ENCODE results near the gene PROK2. TPM values are rescaled to one million over a fixed set of nuclear protein-coding genes. Genes with fewer than 3 reads are reported as not detected.

PROK2 gene
- total RNA-seq, 4 donors from 2014 or later: not detected

DNA sequence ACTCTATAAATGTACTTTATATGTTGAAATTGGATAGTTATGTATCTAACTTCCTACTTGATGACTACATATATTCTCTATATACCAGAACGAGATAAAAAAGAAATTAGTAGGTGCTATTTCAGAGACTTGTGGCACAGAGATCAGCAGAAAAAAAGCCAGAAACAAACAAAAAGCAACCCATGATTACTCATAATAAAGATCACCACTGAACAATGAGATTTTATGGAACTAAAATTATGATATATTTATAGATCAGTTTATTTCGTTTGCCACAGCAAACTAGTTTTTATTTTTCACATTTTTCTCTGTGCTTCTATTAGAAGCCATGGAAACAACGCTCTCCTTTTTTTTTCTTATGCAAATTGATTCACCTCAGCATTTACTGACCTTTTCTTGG lies 15.1 kb upstream of the PROK2 start:
- no peak overlapping the region for H3K4me3 ChIP-seq (ENCODE audit: low read depth, poor library complexity, severe bottlenecking)
- DNase-seq (ENCODE audit: low spot score in 2 of 2): no peak
- no peak for TF ChIP-seq POLR2A (IDR thresholded peaks at IDR 0.05)
- WGBS, 2 donors: 59 to 64% methylated on average over 3 of the region's 3 CpGs
- intact Hi-C loops (cut with DNase I; ENCODE audit: low total_unique reads): no loop called here

DNA sequence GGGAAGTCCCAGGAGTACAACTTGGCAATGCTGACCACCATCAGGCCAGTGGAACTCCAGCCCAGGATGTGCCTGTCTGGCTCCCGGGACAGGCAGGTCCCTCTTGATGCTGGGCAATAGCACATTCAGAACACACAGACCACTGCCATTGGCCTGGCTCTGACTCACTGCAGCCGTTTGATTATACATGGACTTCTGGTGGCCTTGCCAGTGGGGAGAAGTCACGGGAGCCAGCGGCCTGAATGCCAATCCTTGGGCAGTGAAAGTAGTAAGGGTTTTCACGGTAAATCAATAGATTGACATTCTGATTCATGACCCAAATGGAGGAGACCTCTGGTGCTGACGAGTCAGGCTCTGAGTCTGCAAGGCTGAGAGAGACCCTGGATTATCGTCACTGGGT lies 12.5 kb upstream of the PROK2 start:
- DNase-seq (ENCODE audit: low spot score in 2 of 2): no peak
- 83 to 93% methylated on average over 7 of the region's 7 CpGs for WGBS, 2 donors
- intact Hi-C loops (cut with DNase I; ENCODE audit: low total_unique reads): no loop called here
- H3K4me3 ChIP-seq (ENCODE audit: low read depth, poor library complexity, severe bottlenecking): no peak overlapping the region
- TF ChIP-seq, protein P1, sequence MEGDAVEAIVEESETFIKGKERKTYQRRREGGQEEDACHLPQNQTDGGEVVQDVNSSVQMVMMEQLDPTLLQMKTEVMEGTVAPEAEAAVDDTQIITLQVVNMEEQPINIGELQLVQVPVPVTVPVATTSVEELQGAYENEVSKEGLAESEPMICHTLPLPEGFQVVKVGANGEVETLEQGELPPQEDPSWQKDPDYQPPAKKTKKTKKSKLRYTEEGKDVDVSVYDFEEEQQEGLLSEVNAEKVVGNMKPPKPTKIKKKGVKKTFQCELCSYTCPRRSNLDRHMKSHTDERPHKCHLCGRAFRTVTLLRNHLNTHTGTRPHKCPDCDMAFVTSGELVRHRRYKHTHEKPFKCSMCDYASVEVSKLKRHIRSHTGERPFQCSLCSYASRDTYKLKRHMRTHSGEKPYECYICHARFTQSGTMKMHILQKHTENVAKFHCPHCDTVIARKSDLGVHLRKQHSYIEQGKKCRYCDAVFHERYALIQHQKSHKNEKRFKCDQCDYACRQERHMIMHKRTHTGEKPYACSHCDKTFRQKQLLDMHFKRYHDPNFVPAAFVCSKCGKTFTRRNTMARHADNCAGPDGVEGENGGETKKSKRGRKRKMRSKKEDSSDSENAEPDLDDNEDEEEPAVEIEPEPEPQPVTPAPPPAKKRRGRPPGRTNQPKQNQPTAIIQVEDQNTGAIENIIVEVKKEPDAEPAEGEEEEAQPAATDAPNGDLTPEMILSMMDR (IDR thresholded peaks at IDR 0.05): no peak
- TF ChIP-seq POLR2A (IDR thresholded peaks at IDR 0.05): no peak

DNA sequence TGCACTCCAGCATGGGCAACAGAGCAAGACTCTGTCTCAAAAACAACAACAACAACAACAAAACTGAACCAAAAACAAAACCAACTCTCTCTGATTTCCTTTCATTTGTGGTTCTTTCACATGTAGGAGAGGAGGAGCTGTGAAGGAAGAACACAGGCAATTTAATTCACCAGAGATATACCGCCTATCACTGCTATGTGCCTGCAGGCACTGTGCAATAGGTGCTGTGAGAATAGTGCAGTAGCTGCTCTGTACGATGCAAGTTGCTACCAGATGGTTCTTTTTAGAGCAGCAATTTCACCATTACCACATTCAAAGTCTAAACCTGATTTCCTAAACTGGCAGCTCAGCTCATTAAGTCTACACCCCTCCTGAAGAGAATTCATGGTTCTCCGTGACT lies 11.3 kb upstream of the PROK2 start:
- no peak for TF ChIP-seq POLR2A (IDR thresholded peaks at IDR 0.05)
- TF ChIP-seq, protein P1 (IDR thresholded peaks at IDR 0.05): no peak
- no peak for DNase-seq (ENCODE audit: low spot score in 2 of 2)
- 75 to 82% methylated on average over 3 of the region's 3 CpGs for WGBS, 2 donors
- intact Hi-C loops (cut with DNase I; ENCODE audit: low total_unique reads): no loop called here
- H3K4me3 ChIP-seq (ENCODE audit: low read depth, poor library complexity, severe bottlenecking): no peak overlapping the region

DNA sequence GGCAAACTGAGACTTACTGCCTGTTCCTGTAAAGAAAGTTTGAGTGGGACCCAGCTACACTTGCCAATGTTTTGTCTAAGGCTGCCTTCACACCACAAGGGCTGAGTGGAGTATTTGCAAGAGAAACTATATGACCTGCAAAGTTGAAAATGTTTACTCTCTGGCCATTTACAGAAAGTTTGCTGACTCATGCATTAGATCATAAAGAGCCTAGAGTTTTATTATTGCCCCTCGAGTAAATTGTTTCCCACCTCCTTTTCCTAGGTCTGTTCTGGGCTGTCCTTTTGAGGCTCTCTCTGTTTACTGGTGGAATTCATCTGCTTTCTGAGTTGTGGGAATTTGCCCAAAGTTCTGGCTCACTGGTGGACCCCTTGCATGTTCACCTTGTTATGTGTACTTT lies 6.7 kb upstream of the PROK2 start:
- DNase-seq (ENCODE audit: low spot score in 2 of 2): no peak
- 91% methylated on average over 1 of the region's 1 CpG for WGBS, 2 donors
- intact Hi-C loops (cut with DNase I; ENCODE audit: low total_unique reads): no loop called here
- TF ChIP-seq POLR2A (IDR thresholded peaks at IDR 0.05): no peak
- H3K4me3 ChIP-seq (ENCODE audit: low read depth, poor library complexity, severe bottlenecking): no peak overlapping the region

DNA sequence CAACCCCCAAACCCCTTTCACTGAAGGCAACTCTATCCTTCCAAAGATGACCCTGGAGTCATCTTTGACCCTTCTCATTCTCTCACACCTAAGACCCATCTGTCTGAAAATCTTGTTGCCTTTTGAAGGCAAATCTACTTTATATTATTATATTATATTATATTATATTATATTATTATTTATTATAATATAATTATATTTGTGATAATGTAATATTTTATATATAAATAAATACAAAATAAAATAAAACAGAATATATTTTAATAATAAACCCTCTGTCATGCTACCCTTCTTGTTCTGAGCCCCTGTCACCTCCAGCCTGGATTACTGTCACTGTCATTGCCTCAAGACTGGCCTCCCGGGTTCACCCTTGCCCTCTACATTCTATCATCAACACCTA lies 5.0 kb upstream of the PROK2 start:
- intact Hi-C loops (cut with DNase I; ENCODE audit: low total_unique reads): no loop called here
- 82 to 87% methylated on average over 1 of the region's 1 CpG for WGBS, 2 donors
- TF ChIP-seq, protein P1 (IDR thresholded peaks at IDR 0.05): no peak
- TF ChIP-seq POLR2A (IDR thresholded peaks at IDR 0.05): no peak

DNA sequence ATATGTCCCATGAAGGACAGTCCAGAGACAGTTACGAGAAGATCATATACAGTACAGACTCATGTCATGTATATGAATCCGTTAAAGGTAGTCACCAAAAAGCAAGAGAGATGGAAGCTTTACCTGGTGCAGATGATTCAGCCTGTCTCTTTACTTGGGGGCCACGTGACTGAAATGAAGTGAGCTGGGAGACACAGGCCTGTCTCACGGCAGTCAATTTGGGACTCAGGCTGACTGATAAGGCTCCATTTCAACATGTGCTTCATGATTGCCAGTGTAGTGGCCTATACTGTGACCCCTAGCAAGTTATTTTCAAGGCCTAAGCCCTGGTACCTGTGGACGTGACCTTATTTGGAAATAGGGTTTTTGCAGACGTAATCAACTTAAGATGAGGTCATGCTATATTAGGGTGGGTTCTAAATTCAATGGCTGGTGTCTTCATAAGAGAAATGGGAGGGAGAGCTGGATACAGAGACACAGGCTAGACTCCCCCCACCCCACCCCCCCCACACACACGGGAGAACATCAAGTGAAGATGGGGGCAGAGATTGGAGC lies 3.0 kb upstream of the PROK2 start:
- WGBS, 2 donors: 87 to 91% methylated on average over 7 of the region's 7 CpGs
- TF ChIP-seq, protein P1 (IDR thresholded peaks at IDR 0.05): no peak
- no peak for TF ChIP-seq POLR2A (IDR thresholded peaks at IDR 0.05)
- intact Hi-C loops (cut with DNase I; ENCODE audit: low total_unique reads): no loop called here
- no peak overlapping the region for H3K4me3 ChIP-seq (ENCODE audit: low read depth, poor library complexity, severe bottlenecking)
- DNase-seq (ENCODE audit: low spot score in 2 of 2): no peak

More for the DNA sequence above, 5.0 kb upstream of the PROK2 start:
- H3K4me3 ChIP-seq (ENCODE audit: low read depth, poor library complexity, severe bottlenecking): no peak overlapping the region
- no peak for DNase-seq (ENCODE audit: low spot score in 2 of 2)

DNA sequence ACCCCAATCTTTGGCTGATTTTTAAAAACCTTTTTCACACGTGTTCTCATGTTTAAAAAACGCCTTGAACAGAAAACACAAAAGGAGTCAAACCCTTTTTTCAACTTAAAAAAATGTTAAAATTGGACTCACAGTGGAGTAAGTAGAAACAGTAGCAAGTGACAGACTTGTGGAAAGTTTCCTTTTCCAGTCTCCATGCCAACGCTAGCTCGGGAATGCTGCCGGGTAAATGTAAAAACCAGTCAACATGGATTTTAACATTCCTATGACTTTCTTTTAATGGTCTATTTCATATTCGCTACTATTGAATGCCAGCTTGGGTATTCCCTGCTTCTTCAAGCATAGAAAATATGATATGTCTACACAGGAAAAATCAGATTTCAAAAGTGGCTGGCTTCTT lies 1.6 kb upstream of the PROK2 start:
- no peak for TF ChIP-seq POLR2A (IDR thresholded peaks at IDR 0.05)
- TF ChIP-seq, protein P1 (IDR thresholded peaks at IDR 0.05): no peak
- WGBS, 2 donors: 27 to 38% methylated on average over 6 of the region's 6 CpGs
- intact Hi-C loops (cut with DNase I; ENCODE audit: low total_unique reads): no loop called here
- no peak overlapping the region for H3K4me3 ChIP-seq (ENCODE audit: low read depth, poor library complexity, severe bottlenecking)
- no peak for DNase-seq (ENCODE audit: low spot score in 2 of 2)

Measured in lower leg skin (tissue), 4 donors.